NCI-H1417 treated with DMSO at 0.1 percent for 48 hours (cell line): Measurements from ENCODE around the gene SP1.
A peak's percentile ranks its signal among the peaks of the same experiment; 100 is the strongest.
"Not testable (repeated sequence)": the region's sequence is repeated elsewhere in the genome, so short reads cannot be mapped to it uniquely, and the experiment has no call there.

Experiments
- DNase-seq: peaks from one replicate; lab custom pipeline; 2025; lab: John Stamatoyannopoulos, UW

The SP1 gene

DNA sequence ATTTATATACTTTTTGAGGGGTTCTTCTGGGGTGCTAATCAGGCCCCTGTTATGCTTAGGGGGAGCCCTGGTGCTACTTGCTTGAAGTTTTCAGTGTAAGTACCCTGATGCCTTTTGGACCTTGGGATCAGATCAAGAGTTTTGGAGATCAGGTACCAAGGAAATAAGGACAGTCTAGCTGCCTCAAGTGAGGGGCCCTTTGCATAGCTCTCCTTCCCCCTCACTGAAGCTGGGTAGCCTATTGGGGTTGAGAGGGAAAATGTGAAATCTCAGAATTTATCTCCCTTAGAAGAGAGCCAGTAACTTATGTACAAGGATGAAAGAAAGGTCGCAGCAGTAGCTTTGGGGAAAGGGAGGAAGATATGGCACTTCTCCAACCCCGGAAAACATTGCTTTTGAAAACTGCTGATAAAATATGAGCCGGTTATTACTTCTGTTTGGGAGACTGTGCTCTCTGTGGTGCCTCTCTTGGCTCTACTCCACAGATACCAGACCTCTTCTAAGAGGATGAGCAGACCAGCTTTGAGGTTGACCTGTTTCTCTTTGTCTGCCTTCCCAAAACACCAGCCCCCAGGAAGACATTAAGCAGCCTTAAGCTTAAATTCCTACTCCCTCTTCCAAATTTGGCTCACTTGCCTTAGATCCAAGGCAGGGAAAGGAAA lies 34.9 kb downstream of the SP1 start:
- DNase-seq = no peak

DNA sequence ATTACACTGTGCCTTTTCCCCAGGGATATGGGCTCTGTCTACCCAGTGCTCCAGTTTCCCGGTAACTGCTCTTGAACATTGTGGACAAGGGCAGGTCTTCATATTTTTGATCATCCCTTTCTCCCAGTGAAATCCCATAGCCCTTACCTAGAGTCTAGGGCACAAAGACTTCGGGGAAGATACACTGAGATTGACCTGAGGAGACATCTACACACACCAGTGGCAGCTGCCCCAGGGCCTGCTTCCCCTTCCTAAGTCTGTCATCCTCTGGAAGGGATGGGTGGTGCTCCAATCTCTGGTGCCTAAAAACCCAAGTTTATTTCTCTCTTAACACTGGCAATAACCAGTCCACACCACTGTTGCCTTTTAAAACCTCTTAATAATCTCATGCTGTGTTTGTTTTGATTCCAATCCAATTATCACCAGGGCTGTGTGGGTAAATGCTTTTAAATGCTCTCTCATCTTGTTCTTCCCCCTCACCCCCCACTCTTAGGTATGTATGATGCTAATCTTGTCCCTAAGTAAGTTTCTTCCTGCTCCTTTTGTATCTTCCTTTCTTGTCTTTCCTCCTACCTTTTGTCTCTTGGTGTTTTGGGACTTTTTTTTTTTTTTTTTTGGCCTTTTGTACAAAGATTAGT lies 35.9 kb downstream of the SP1 start:
- peak; percentile 5 for DNase-seq

GRCh38 chr12:53417291-53417816 lies 37.4 kb downstream of the SP1 start:
- DNase-seq = not testable (repeated sequence)

DNA sequence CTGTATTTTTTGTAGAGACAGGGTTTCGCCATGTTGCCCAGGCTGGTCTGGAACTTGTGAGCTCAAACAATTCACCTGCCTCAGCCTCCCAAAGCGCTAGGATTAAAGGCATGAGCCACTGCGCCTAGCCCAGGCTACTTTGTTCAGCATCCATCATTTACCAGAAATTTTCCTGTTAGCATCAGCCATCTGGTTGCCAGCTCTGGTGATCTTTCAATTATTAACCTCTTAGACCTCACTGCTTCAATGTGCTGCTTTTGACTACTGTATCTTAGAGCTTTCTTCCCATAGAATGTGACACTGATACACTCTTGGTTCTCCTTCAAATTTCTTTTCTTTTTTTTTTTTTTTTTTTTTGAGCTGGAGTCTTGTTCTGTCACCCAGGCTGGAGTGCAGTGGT lies 38.2 kb downstream of the SP1 start:
- no peak for DNase-seq

GRCh38 chr12:53419756-53420155 lies 39.8 kb downstream of the SP1 start:
- DNase-seq = no peak

DNA sequence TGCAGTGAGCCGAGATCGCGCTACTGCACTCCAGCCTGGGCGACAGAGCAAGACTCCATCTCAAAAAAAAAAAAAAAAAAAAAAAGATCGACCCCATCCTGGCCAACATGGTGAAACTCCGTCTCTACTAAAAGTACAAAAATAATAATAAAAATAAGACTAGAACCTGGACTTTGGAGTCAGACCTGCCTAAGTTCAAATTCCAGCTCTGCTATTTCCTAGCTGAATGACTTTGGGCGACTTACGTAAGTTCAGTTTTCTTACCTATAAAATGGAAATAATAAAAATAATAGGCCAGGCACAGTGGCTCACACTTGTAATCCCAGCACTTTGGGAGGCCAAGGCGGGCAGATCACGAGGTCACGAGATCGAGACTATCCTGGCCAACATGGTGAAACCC lies 42.3 kb downstream of the SP1 start:
- not testable (repeated sequence) for DNase-seq

GRCh38 chr12:53423597-53423996 lies 43.6 kb downstream of the SP1 start, which contains the start of gene AMHR2:
Gene AMHR2, plus strand, starts transcription at chr12:53423855. Its CDS starts 80 bp downstream, at chr12:53423935.
- no peak for DNase-seq

DNA sequence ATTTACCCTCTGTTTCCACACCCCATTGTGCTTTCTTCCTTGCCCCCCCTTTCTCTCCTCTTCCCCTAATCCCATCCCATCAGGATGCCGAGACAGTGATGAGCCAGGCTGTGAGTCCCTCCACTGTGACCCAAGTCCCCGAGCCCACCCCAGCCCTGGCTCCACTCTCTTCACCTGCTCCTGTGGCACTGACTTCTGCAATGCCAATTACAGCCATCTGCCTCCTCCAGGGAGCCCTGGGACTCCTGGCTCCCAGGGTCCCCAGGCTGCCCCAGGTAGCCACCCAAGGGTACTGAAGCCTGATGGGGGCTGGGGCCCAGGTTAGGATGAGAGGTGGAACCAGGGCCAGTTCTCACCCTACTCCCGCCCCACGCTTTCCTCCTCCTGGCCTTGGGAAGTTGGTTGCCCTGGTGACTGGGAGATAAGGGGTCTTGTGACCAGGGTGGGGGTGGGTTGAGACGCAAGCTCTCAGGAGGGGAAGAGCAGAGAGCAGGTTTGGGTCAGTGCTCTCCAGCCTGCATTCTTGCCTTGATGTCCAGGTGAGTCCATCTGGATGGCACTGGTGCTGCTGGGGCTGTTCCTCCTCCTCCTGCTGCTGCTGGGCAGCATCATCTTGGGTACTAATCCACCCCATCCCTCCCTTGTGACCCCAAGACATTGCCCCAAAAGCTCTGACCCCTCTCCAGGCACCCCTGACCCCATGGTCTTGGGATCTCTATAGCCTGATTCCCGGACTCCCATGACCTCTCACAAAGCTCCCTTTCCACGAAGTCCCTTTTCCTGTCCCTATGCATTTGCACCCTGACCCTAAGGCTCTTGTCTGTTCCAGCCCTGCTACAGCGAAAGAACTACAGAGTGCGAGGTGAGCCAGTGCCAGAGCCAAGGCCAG lies 44.9 kb downstream of the SP1 start:
- no peak for DNase-seq

DNA sequence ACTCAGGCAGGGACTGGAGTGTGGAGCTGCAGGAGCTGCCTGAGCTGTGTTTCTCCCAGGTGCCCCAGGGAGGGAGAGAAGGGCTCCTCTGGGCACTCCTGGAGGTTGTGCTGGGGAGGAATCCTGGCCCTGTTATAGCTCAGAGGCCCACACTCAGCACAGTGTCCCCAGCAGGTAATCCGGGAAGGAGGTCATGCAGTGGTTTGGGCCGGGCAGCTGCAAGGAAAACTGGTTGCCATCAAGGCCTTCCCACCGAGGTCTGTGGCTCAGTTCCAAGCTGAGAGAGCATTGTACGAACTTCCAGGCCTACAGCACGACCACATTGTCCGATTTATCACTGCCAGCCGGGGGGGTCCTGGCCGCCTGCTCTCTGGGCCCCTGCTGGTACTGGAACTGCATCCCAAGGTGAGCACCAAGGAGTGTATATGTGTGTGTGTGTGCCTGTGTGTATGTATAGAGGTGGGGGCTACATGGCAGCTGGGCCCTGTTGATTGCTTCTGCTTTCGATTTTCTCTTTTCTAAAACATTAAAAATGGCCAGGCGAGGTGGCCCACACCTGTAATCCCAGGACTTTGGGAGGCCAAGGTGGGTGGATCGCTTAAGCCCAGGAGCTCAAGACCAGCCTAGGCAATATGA lies 45.7 kb downstream of the SP1 start:
- no peak for DNase-seq

- no peak for DNase-seq
Observed at GRCh38 chr12:53427905-53428594, 48.1 kb downstream of the SP1 start.

- DNase-seq = no peak
Observed at GRCh38 chr12:53428741-53429140, 48.8 kb downstream of the SP1 start.

- DNase-seq = no peak
Observed at GRCh38 chr12:53430116-53430515, 50.1 kb downstream of the SP1 start.

DNA sequence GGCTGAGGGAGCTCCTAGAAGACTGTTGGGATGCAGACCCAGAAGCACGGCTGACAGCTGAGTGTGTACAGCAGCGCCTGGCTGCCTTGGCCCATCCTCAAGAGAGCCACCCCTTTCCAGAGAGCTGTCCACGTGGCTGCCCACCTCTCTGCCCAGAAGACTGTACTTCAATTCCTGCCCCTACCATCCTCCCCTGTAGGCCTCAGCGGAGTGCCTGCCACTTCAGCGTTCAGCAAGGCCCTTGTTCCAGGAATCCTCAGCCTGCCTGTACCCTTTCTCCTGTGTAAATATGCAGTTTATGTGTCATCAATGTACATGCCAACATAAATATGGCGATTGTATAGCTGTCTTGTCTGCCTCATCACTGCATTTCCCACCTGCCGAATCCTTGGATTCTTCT lies 51.2 kb downstream of the SP1 start:
- no peak for DNase-seq

GRCh38 chr12:53435326-53435725 lies 55.4 kb downstream of the SP1 start:
- not testable (repeated sequence) for DNase-seq

DNA sequence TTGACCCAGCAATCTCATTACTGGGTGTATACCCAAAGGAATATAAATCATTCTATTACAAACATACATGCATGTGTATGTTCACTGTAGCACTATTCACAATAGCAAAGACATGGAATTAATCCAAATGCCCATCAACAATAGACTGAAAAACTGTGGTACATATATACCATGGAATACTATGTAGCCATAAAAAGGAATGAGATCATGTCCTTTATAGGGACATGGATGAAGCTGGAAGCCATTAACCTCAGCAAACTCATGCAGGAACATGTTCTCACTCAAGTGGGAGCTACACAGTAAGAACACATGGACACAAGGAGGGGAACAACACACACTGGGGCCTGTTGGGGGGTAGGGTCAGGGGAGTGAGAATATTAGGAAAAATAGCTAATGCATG lies 59.6 kb downstream of the SP1 start:
- not testable (repeated sequence) for DNase-seq

DNA sequence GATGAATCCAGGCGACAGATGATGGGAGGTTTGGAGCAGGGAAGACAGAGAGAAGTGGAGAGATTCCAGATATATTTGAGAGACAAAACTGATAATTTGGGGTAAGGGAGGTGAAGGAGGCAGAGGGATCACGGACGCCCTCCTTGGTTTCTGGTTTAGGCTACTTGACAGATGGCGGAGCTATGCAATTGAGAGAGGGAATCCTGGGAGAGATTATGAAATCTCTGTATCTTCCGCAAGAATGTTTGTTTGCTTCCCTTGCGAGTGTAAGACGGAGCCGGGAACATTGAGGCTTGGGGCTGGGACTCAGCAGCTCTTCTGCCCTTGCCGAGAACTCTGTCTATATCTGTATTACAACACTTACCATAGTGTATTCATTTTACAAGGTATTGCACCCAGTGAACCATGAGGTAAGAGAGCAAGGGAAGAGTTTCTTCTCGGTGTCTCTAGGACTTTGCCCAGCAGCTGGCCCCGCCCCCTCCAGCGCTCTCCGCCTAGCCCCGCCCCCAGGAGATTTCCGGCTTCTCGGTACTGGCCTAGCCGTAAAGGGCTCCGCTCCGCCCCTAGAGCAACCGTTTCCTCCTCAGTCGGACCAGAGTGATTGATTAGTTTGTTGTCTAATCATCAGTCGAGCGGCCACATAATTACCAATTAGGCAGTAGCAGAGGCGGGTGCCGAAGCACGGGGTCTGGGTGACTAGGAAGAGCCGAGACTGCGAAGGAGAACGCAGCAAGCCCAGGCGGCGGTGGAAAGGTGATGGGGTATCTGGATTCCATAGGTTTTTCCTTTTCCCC lies 61.3 kb downstream of the SP1 start, which contains the start of gene PRR13:
PRR13 (plus strand) TSS at position 695 of the 794 bp plus-strand sequence. CDS start 981 bp downstream, outside the sequence.
- peak; percentile 99 for DNase-seq

GRCh38 chr12:53443955-53444354 lies 64.0 kb downstream of the SP1 start:
- DNase-seq = no peak

DNA sequence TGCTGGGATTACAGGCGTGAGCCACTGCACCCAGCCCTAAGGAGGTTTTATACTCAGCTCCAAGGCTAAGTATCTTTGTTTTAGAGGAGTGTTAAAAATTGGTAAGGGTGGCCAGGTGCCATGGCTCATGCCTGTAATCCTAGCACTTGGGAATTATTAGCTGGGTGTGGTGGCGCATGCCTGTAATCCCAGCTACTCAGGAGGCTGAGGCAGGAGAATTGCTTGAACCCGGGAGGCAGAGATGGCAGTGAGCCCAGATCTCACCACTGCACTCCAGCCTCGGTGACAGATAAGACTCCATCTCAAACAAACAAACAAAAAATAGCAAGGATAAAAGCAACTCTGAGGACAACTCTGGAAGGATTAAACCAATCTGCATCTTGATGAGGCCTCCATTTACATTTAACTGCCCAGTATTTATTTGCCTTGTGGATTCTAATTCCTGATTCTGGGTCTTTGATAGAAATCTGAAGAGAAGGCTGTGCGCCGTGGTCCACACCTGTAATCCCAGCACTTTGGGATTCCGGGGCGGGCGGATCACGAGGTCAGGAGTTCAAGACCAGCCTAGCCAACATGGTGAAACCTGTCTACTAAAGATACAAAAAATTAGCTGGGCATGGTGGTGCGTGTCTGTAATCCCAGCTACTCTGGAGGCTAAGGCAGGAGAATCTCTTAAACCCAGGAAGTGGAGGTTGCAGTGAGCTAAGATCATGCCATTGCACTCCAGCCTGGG lies 64.8 kb downstream of the SP1 start:
- DNase-seq = not testable (repeated sequence)

- DNase-seq = no peak
Observed at GRCh38 chr12:53450936-53451335, 71.0 kb downstream of the SP1 start.

GRCh38 chr12:53451661-53452158 lies 71.7 kb downstream of the SP1 start, which contains the start of gene PCBP2:
Gene PCBP2, plus strand, starts transcription at chr12:53452102. Its CDS starts 2,699 bp downstream, at chr12:53454801.
- peak; percentile 99 for DNase-seq
